ENCODE measurements around the gene SLIT3.

SLIT3 gene

DNA sequence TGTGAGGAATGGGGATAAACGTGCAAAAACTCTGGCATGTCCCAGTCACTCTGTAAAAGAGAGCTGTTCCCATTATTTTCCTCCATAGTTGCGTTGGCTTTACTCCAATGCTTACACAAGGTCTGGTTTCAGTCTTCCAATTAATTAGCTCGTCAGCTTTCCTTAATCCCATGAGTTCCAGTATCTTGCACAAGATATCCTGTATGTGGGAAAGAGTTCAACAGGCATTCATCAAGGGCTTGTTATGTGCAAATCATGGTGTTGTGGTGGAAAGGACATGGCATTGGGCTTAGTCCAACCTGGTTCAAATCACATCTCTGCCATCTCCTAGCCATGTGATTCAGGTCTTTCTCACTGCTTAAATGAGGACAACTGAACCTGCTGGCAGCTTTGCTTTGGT is 644.3 kb downstream of the SLIT3 start:
- DNase-seq (ENCODE audit: insufficient read length, low spot score) = no peak
- no peak for FAIRE-seq
- TF ChIP-seq, protein P1, sequence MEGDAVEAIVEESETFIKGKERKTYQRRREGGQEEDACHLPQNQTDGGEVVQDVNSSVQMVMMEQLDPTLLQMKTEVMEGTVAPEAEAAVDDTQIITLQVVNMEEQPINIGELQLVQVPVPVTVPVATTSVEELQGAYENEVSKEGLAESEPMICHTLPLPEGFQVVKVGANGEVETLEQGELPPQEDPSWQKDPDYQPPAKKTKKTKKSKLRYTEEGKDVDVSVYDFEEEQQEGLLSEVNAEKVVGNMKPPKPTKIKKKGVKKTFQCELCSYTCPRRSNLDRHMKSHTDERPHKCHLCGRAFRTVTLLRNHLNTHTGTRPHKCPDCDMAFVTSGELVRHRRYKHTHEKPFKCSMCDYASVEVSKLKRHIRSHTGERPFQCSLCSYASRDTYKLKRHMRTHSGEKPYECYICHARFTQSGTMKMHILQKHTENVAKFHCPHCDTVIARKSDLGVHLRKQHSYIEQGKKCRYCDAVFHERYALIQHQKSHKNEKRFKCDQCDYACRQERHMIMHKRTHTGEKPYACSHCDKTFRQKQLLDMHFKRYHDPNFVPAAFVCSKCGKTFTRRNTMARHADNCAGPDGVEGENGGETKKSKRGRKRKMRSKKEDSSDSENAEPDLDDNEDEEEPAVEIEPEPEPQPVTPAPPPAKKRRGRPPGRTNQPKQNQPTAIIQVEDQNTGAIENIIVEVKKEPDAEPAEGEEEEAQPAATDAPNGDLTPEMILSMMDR (IDR thresholded peaks at IDR 0.05; ENCODE audit: insufficient read depth, missing control alignments) = no peak

DNA sequence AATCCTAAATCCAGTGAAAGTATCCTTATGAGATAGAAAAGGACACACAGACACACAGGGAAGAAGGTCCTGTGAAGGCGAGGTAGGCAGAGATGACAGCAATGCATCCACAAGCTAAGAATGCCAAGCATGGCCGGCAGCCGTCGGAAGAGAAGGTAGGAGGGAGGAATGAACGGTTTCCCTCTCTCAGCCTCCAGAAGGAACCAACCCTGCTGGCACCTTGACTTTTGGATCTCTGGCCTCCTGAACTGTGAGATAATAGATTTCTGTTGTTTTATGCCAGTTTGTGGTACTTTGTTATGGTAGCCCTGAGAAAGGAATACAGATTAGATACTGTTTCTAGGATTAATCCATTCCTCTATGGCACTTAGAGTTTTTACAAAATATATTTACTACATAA is 645.6 kb downstream of the SLIT3 start:
- TF ChIP-seq, protein P1 (IDR thresholded peaks at IDR 0.05; ENCODE audit: insufficient read depth, missing control alignments) = no peak
- FAIRE-seq (no peak), DNase-seq (ENCODE audit: insufficient read length, low spot score) (no peak)

DNA sequence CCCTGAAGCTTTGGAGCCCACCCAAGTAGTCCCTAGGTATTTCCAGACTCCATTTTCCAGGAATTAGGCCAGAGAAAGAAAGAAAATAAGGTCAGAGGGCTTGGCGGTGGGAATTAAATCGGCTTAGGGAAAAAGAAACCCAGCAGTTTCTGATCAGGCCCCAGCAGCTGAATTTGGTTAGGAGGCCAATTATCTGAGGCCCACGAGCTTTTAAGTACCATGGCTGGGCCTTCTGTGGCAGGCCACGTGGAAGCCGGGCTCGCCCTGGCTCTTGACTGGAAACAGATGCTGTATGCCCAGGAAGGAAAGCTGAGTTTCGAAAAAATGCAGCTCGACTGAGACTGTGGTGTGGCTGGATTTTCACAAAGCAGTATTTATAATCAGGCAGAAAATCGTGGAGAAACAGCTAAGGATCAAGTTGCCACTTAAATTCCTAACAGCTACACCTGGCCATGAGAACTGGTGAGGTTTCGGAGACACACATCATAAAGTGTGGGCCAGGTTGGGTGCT is 646.7 kb downstream of the SLIT3 start:
- TF ChIP-seq, protein P1 (IDR thresholded peaks at IDR 0.05; ENCODE audit: insufficient read depth, missing control alignments) = no peak
- FAIRE-seq (no peak), DNase-seq (ENCODE audit: insufficient read length, low spot score) (no peak)

DNA sequence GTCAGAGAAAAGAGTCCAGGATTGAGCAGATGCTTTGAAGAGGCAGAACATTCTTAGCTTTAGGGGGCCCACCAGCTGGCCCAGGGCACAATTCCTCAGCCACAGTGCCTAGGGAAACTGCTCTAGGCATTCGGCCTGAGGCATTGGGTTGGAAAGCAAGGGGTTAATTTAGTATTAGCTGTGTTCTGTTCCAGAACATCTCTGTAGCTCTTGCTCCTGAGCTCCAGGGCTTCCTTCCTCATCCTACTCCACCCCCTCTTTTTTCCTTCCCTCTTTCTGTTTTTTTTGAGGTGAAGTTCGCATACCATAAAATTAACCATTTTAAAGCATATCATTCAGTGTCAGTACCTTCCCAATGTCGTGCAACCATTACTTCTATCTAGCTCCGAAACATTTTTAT is 647.3 kb downstream of the SLIT3 start:
- FAIRE-seq (no peak), DNase-seq (ENCODE audit: insufficient read length, low spot score) (no peak)
- TF ChIP-seq, protein P1 (IDR thresholded peaks at IDR 0.05; ENCODE audit: insufficient read depth, missing control alignments) = no peak

DNA sequence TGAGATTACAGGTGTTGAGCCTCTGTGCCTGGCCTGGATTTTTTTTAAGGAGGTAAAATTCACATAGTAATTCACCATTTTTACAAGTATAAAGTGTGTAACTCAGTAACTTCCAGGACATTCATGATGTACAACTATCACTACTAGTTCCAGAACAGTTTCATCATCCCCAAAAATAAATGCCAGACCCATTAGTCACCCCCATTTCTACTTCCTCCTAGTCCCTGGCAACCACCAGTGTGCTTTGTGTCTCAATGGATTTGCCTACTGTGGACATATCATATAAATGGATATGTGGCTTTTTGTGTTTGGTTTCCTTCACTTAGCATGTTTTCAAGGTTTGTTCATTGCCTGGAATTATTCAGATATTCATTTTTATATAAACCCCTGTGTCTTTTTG is 649.3 kb downstream of the SLIT3 start:
- TF ChIP-seq, protein P1 (IDR thresholded peaks at IDR 0.05; ENCODE audit: insufficient read depth, missing control alignments) = no peak

DNA sequence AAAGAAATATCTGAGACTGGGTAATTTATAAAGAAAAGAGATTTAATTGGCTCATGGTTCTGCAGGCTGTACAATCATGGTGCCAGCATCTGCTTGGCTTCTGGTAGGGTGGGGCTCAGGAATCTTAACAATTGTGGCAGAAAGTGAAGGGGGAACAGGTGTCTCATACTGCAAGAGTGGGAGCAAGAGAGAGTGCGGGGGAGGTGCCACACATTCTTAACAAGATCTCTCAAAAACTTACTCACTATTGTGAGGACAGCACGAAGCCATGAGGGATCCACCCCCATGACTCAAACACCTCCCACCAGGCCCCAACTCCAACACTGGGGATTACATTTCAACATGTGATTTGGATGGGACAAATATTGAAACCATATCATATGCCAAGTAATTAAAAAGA is 651.6 kb downstream of the SLIT3 start:
- no peak for FAIRE-seq
- DNase-seq (ENCODE audit: insufficient read length, low spot score) = no peak
- TF ChIP-seq, protein P1 (IDR thresholded peaks at IDR 0.05; ENCODE audit: insufficient read depth, missing control alignments) = no peak

More for the DNA sequence above, 649.3 kb downstream of the SLIT3 start:
- no peak for FAIRE-seq
- DNase-seq (ENCODE audit: insufficient read length, low spot score) = no peak

DNA sequence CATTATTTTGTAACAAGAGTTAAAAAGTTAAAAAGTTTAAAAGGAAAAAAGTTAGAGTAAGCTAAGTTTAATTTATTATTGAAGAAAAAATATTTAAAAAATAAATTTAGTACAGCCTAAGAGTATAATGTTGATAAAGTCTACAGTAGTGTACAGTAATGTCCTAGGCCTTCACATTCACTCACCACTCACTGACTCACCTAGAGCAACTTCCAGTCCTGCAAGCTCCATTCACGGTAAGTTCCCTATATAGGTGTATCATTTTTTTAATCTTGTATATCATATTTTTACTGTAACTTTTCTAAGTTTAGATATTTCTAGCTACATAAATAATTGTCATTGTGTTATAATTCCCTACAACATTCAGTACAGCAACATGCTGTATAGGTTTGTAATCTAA is 652.4 kb downstream of the SLIT3 start:
- TF ChIP-seq, protein P1 (IDR thresholded peaks at IDR 0.05; ENCODE audit: insufficient read depth, missing control alignments) = no peak
- FAIRE-seq (no peak), DNase-seq (ENCODE audit: insufficient read length, low spot score) (no peak)

All from D721Med (cell line).